Measurements from ENCODE around the gene KLF13.
A peak's percentile ranks its signal among the peaks of the same experiment; 100 is the strongest.

The KLF13 gene

GRCh38 chr15:31366169-31366734 lies 39.6 kb downstream of the KLF13 start:
- Histone ChIP-seq H3K4me1 (peaks cover 79 to 98% (median 93%) of the 10 kb centered on the region in 10 experiments), H3K4me2 (peak overlapping the region; percentile 82 to 99 (median 94)), H3K27ac (peak overlapping the region in 10 of 11 experiments; percentile 17 to 94 (median 75); a peak in 19 of 22 replicates), H3K9me3 (replicated peaks in 1 of 11) (peaks cover 0 to 13% (median 8%) of the 10 kb centered on the region in 11 experiments; a peak in 9 of 22 replicates), H3K9ac (peak overlapping the region; percentile 5 to 73 (median 46); a peak in 19 of 22 replicates), H3K27me3 (no peaks in the 10 kb centered on the region), H3K4me3 (no peak overlapping the region), H3K36me3 (peaks cover 0 to 29% (median 15%) of the 10 kb centered on the region in 11 experiments; a peak in 13 of 22 replicates), H4K20me1 (peaks cover 55 to 100% (median 93%) of the 10 kb centered on the region in 11 experiments; a peak in 21 of 22 replicates)
- no peak for TF ChIP-seq Cebpa-rat (IDR thresholded peaks at IDR 0.05)

GRCh38 chr15:31367021-31367729 lies 40.5 kb downstream of the KLF13 start:
- Histone ChIP-seq H3K4me3 (no peak overlapping the region), H3K9ac (peak overlapping the region in 8 of 11 experiments; percentile 5 to 73 (median 58); a peak in 9 of 22 replicates), H3K4me2 (peak overlapping the region; percentile 82 to 99 (median 94)), H3K27me3 (no peaks in the 10 kb centered on the region), H4K20me1 (peaks cover 63 to 100% (median 93%) of the 10 kb centered on the region in 11 experiments; a peak in 21 of 22 replicates), H3K27ac (peak overlapping the region in 8 of 11 experiments; percentile 42 to 94 (median 82); a peak in 13 of 22 replicates), H3K9me3 (replicated peaks in 1 of 11) (peaks cover 0 to 13% (median 8%) of the 10 kb centered on the region in 11 experiments; a peak in 9 of 22 replicates), H3K4me1 (peaks cover 75 to 97% (median 92%) of the 10 kb centered on the region in 10 experiments), H3K36me3 (peaks cover 5 to 38% (median 19%) of the 10 kb centered on the region in 11 experiments; a peak in 21 of 22 replicates)
- TF ChIP-seq Cebpa-rat (IDR thresholded peaks at IDR 0.05), result no peak

- Histone ChIP-seq H3K36me3 (peaks cover 12 to 45% (median 26%) of the 10 kb centered on the region in 11 experiments), H3K4me1 (peaks cover 72 to 97% (median 92%) of the 10 kb centered on the region in 10 experiments), H4K20me1 (peaks cover 69 to 100% (median 93%) of the 10 kb centered on the region in 11 experiments; a peak in 21 of 22 replicates), H3K9ac (peak overlapping the region in 2 of 11 experiments; percentile 63 to 68; a peak in 4 of 22 replicates), H3K9me3 (replicated peaks in 1 of 11) (peaks cover 0 to 13% (median 8%) of the 10 kb centered on the region in 11 experiments; a peak in 9 of 22 replicates), H3K4me3 (no peak overlapping the region), H3K27ac (peak overlapping the region in 7 of 11 experiments; percentile 42 to 94 (median 77); a peak in 11 of 22 replicates), H3K27me3 (no peaks in the 10 kb centered on the region), H3K4me2 (peak overlapping the region; percentile 82 to 99 (median 94))
- no peak for TF ChIP-seq Cebpa-rat (IDR thresholded peaks at IDR 0.05)
Measured at GRCh38 chr15:31367730-31368344, 41.2 kb downstream of the KLF13 start.

GRCh38 chr15:31369727-31370126 lies 43.1 kb downstream of the KLF13 start:
- no peak for TF ChIP-seq Cebpa-rat (IDR thresholded peaks at IDR 0.05)
- peak overlapping the region in 3 of 11 experiments; percentile 3 to 98 (median 8); a peak in 1 of 22 replicates for H3K4me2 ChIP-seq
- peaks cover 53 to 92% (median 88%) of the 10 kb centered on the region in 10 experiments for H3K4me1 ChIP-seq
- no peak overlapping the region for H3K9ac ChIP-seq
- H4K20me1 ChIP-seq, result peaks cover 83 to 100% (median 97%) of the 10 kb centered on the region in 11 experiments
- H3K9me3 ChIP-seq (replicated peaks in 1 of 11), result peaks cover 0 to 13% (median 8%) of the 10 kb centered on the region in 11 experiments; a peak in 9 of 22 replicates
- no peak overlapping the region for H3K4me3 ChIP-seq
- H3K36me3 ChIP-seq, result peaks cover 30 to 64% (median 44%) of the 10 kb centered on the region in 11 experiments
- H3K27me3 ChIP-seq, result no peaks in the 10 kb centered on the region
- H3K27ac ChIP-seq, result no peak overlapping the region

- peaks cover 0 to 13% (median 8%) of the 10 kb centered on the region in 11 experiments; a peak in 9 of 22 replicates for H3K9me3 ChIP-seq (replicated peaks in 1 of 11)
- H3K36me3 ChIP-seq, result peaks cover 49 to 83% (median 63%) of the 10 kb centered on the region in 11 experiments
- TF ChIP-seq Cebpa-rat (IDR thresholded peaks at IDR 0.05), result no peak
- H3K27ac ChIP-seq, result peak overlapping the region in 3 of 11 experiments; percentile 7 to 27 (median 19); a peak in 2 of 22 replicates
- H3K9ac ChIP-seq, result peak overlapping the region in 2 of 11 experiments; percentile 18 to 31; a peak in 3 of 22 replicates
- peak overlapping the region in 6 of 11 experiments; percentile 7 to 25 (median 16); a peak in 5 of 22 replicates for H3K4me2 ChIP-seq
- H4K20me1 ChIP-seq, result peaks cover 91 to 100% (median 100%) of the 10 kb centered on the region in 11 experiments
- H3K4me1 ChIP-seq, result peaks cover 33 to 91% (median 83%) of the 10 kb centered on the region in 10 experiments
- H3K4me3 ChIP-seq, result no peak overlapping the region
- no peaks in the 10 kb centered on the region for H3K27me3 ChIP-seq
Measured at GRCh38 chr15:31371520-31372240, 45.0 kb downstream of the KLF13 start.

- peak overlapping the region in 2 of 11 experiments; percentile 33 to 35; a peak in 2 of 22 replicates for H3K9ac ChIP-seq
- peaks cover 57 to 92% (median 71%) of the 10 kb centered on the region in 11 experiments for H3K36me3 ChIP-seq
- no peak for TF ChIP-seq Cebpa-rat (IDR thresholded peaks at IDR 0.05)
- peak overlapping the region in 2 of 11 experiments; percentile 25 to 54; a peak in 4 of 22 replicates for H3K27ac ChIP-seq
- H3K27me3 ChIP-seq, result no peaks in the 10 kb centered on the region
- H3K4me1 ChIP-seq, result peaks cover 23 to 88% (median 76%) of the 10 kb centered on the region in 10 experiments
- no peak overlapping the region for H3K4me3 ChIP-seq
- H3K9me3 ChIP-seq (replicated peaks in 1 of 11), result peaks cover 0 to 13% (median 8%) of the 10 kb centered on the region in 11 experiments; a peak in 9 of 22 replicates
- H4K20me1 ChIP-seq, result peaks cover 89 to 100% (median 99%) of the 10 kb centered on the region in 11 experiments
- peak overlapping the region in 5 of 11 experiments; percentile 7 to 29 (median 18); a peak in 4 of 22 replicates for H3K4me2 ChIP-seq
Measured at GRCh38 chr15:31372635-31373091, 46.0 kb downstream of the KLF13 start.

GRCh38 chr15:31373096-31373865 lies 46.6 kb downstream of the KLF13 start:
- Histone ChIP-seq H3K4me3 (no peak overlapping the region), H3K4me2 (peak overlapping the region in 2 of 11 experiments; percentile 7 to 24; a peak in 2 of 22 replicates), H3K27me3 (no peaks in the 10 kb centered on the region), H3K27ac (peak overlapping the region in 1 of 11 experiments; percentile 54; a peak in 2 of 22 replicates), H3K9ac (no peak overlapping the region), H3K4me1 (peaks cover 17 to 88% (median 76%) of the 10 kb centered on the region in 10 experiments), H4K20me1 (peaks cover 90 to 100% (median 99%) of the 10 kb centered on the region in 11 experiments), H3K9me3 (replicated peaks in 1 of 11) (peaks cover 0 to 13% (median 8%) of the 10 kb centered on the region in 11 experiments; a peak in 9 of 22 replicates), H3K36me3 (peaks cover 63 to 94% (median 75%) of the 10 kb centered on the region in 11 experiments)
- no peak for TF ChIP-seq Cebpa-rat (IDR thresholded peaks at IDR 0.05)

Data from BLaER1 treated with 17β-estradiol and CSF1 and Interleukin-3, amounts not matched to agents 10 nM and 100 nM (cell line).